ENCODE data around the gene HOOK2. TPM values are rescaled to one million over a fixed set of nuclear protein-coding genes. Genes with fewer than 3 reads are reported as not detected.

The HOOK2 gene
- total RNA-seq, 1 experiment from 2014 or later, result 96.3 TPM

GRCh38 chr19:12785431-12786031 lies 10.2 kb upstream of the HOOK2 start:
- Histone ChIP-seq H3K79me2 (ENCODE audit: insufficient read depth, low read length) (no peaks in the 10 kb centered on the region), H3K27me3 (ENCODE audit: insufficient read depth, low read length) (no peaks in the 10 kb centered on the region), H3K4me2 (ENCODE audit: low read length) (peak overlapping the region; percentile 61), H3K36me3 (ENCODE audit: control insufficient read depth in 1 of 2, insufficient read depth in 2 of 2, low read length in 2 of 2) (no peaks in the 10 kb centered on the region), H3K4me3 (replicated peaks in 1 of 2; ENCODE audit: low read depth in 1 of 2, low read length in 2 of 2) (no peak overlapping the region), H3K27ac (ENCODE audit: low read depth, low read length) (peak overlapping the region; percentile 89), H3K9me3 (ENCODE audit: control insufficient read depth in 1 of 2, insufficient read depth in 1 of 2, low read depth in 1 of 2, low read length in 2 of 2) (no peaks in the 10 kb centered on the region), H3K4me1 (ENCODE audit: control insufficient read depth in 1 of 2, insufficient read depth in 2 of 2, low read length in 2 of 2) (peaks cover 75 to 87% of the 10 kb centered on the region in 2 experiments), H3K9ac (ENCODE audit: low read length) (peak overlapping the region; percentile 54), H4K20me1 (ENCODE audit: insufficient read depth) (no peaks in the 10 kb centered on the region), H2AFZ (ENCODE audit: low read depth, low read length, poor library complexity, severe bottlenecking) (no peak overlapping the region), H3K9me2 (ENCODE audit: insufficient read depth) (no peaks in the 10 kb centered on the region)
- TF ChIP-seq ZNF274 (IDR thresholded peaks at IDR 0.05; ENCODE audit: low read depth, low read length), result no peak
- no peak for TF ChIP-seq EGR1 (IDR thresholded peaks at IDR 0.05; ENCODE audit: low read depth)
- no peak for TF ChIP-seq ZFX (IDR thresholded peaks at IDR 0.05)
- TF ChIP-seq, protein P1, sequence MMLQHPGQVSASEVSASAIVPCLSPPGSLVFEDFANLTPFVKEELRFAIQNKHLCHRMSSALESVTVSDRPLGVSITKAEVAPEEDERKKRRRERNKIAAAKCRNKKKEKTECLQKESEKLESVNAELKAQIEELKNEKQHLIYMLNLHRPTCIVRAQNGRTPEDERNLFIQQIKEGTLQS (IDR thresholded peaks at IDR 0.05), result no peak
- TF ChIP-seq SP1 (IDR thresholded peaks at IDR 0.05; ENCODE audit: low read depth), result no peak
- ATAC-seq (no peak), DNase-seq (ENCODE audit: low read depth, low spot score) (no peak)
- no TSS peak for BruUV-seq (replicated peaks)
- ChIA-PET POLR2A (no interaction called here), RAD21 (ENCODE audit: low non-redundant PET in 1 of 2, low total read pairs in 2 of 2, uncharacterized antibody in 2 of 2, unreplicated experiment in 2 of 2) (no interaction called here), CTCF (interaction anchor here (0.6 kb wide), 1 partner anchor 9 kb away, joined by 4 read pairs; no protein-coding TSS in a partner anchor)
- intact Hi-C loops (cut with micrococcal nuclease), result no loop called here

DNA sequence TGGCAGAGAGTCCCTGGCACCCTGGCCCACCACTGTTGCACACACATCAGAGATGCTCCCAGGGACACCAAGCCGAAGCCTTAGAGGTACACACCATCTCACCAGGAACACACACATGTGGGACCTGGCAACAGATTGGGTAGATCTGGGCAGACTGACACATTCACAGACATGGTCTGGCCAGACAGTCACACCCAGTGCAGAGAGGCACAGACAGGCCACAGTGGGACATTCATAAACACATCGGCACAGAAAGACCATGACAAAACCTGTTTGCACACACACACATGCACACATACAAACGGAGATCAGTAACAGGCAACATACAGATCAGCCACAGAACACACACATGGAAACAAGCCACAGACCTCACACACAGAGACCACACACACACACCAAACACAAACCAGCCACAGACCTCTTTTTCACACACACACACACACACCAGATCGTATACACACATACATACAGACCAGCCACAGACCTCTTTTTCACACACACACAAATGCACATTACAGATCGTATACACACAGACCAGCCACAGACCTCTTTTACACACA lies 9.6 kb upstream of the HOOK2 start:
- POLR2A ChIA-PET, result no interaction called here
- Histone ChIP-seq H3K4me2 (ENCODE audit: low read length) (peak overlapping the region; percentile 61), H3K27ac (ENCODE audit: low read depth, low read length) (peak overlapping the region; percentile 89), H3K27me3 (ENCODE audit: insufficient read depth, low read length) (no peaks in the 10 kb centered on the region), H3K79me2 (ENCODE audit: insufficient read depth, low read length) (no peaks in the 10 kb centered on the region), H4K20me1 (ENCODE audit: insufficient read depth) (no peaks in the 10 kb centered on the region), H3K9me3 (ENCODE audit: control insufficient read depth in 1 of 2, insufficient read depth in 1 of 2, low read depth in 1 of 2, low read length in 2 of 2) (no peaks in the 10 kb centered on the region), H3K9me2 (ENCODE audit: insufficient read depth) (no peaks in the 10 kb centered on the region), H2AFZ (ENCODE audit: low read depth, low read length, poor library complexity, severe bottlenecking) (no peak overlapping the region), H3K36me3 (ENCODE audit: control insufficient read depth in 1 of 2, insufficient read depth in 2 of 2, low read length in 2 of 2) (no peaks in the 10 kb centered on the region), H3K9ac (ENCODE audit: low read length) (peak overlapping the region; percentile 14), H3K4me1 (ENCODE audit: control insufficient read depth in 1 of 2, insufficient read depth in 2 of 2, low read length in 2 of 2) (peaks cover 74 to 85% of the 10 kb centered on the region in 2 experiments), H3K4me3 (replicated peaks in 1 of 2; ENCODE audit: low read depth in 1 of 2, low read length in 2 of 2) (no peak overlapping the region)
- intact Hi-C loops (cut with micrococcal nuclease), result no loop called here
- no TSS peak for BruUV-seq (replicated peaks)
- DNase-seq (ENCODE audit: low read depth, low spot score), result no peak
- no peak for ATAC-seq
- no peak for TF ChIP-seq POLR2AphosphoS5 (IDR thresholded peaks at IDR 0.05; ENCODE audit: low read depth, low read length)
- no peak for TF ChIP-seq ELF1 (IDR thresholded peaks at IDR 0.05; ENCODE audit: borderline replicate concordance, low read depth)
- no peak for TF ChIP-seq ZFX (IDR thresholded peaks at IDR 0.05)
- TF ChIP-seq TCF7L2 (IDR thresholded peaks at IDR 0.05; ENCODE audit: borderline replicate concordance, extremely low read depth, insufficient read depth, insufficient read length), result no peak
- no peak for TF ChIP-seq CEBPB (IDR thresholded peaks at IDR 0.05; ENCODE audit: low read depth)
- TF ChIP-seq MAX (IDR thresholded peaks at IDR 0.05), result no peak
- TF ChIP-seq SP1 (IDR thresholded peaks at IDR 0.05; ENCODE audit: low read depth), result no peak
- no peak for TF ChIP-seq EZH2phosphoT487 (IDR thresholded peaks at IDR 0.05; ENCODE audit: borderline replicate concordance)
- CTCF ChIA-PET, result interaction anchor here (0.6 kb wide), 1 partner anchor 9 kb away, joined by 4 read pairs; no protein-coding TSS in a partner anchor
- RAD21 ChIA-PET (ENCODE audit: low non-redundant PET in 1 of 2, low total read pairs in 2 of 2, uncharacterized antibody in 2 of 2, unreplicated experiment in 2 of 2), result no interaction called here

Data from HCT116 (cell line).